Large intestine (tissue), 3 donors: ENCODE results near the gene KRTAP4-5. TPM values are rescaled to one million over a fixed set of nuclear protein-coding genes. Genes with fewer than 3 reads are reported as not detected.
"Not testable (repeated sequence)": the region's sequence is repeated elsewhere in the genome, so short reads cannot be mapped to it uniquely, and the experiment has no call there.

Experiments
- DNase-seq, 2 donors: peaks; one replicate each; pipeline versions ENCODE4 v3.0.0 to v3.0.0-alpha.2; 2013
- H3K27ac ChIP-seq: one replicate; pipeline ENCODE4 v1.5.1; 2013; ENCODE audit warnings: low read length
- H3K27me3 ChIP-seq: 2 replicates; pipeline ENCODE4 v1.6.1; 2013; ENCODE audit warnings: low read length; ENCODE audit not compliant: control insufficient read depth, insufficient read depth
- H3K36me3 ChIP-seq: 2 replicates; pipeline ENCODE4 v1.6.1; 2013; ENCODE audit warnings: low read length; ENCODE audit not compliant: control insufficient read depth, insufficient read depth
- H3K4me1 ChIP-seq: one replicate; pipeline ENCODE4 v1.6.1; 2013; ENCODE audit warnings: low read length; ENCODE audit not compliant: control insufficient read depth, insufficient read depth
- H3K4me3 ChIP-seq: one replicate; pipeline ENCODE4 v1.5.1; 2013; ENCODE audit warnings: low read length
- H3K9me3 ChIP-seq: one replicate; pipeline ENCODE4 v1.6.1; 2013; ENCODE audit warnings: mild to moderate bottlenecking, low read depth, low read length, moderate library complexity; ENCODE audit not compliant: control insufficient read depth
- WGBS: methylation state at CpG from one replicate; pipeline ENCODE4 v1.1.5; 2013; ENCODE audit warnings: low lambda C conversion rate; ENCODE audit not compliant: insufficient coverage; 5-methylcytosine and 5-hydroxymethylcytosine counted together
- polyA plus RNA-seq: library from polyadenylated mRNA; unstranded; fragments of 120-200 nt; gene quantifications from one replicate; pipeline ENCODE4 v1.2.1, GENCODE V29; 2013

KRTAP4-5 gene
- polyA plus RNA-seq, 1 donor = not detected

DNA sequence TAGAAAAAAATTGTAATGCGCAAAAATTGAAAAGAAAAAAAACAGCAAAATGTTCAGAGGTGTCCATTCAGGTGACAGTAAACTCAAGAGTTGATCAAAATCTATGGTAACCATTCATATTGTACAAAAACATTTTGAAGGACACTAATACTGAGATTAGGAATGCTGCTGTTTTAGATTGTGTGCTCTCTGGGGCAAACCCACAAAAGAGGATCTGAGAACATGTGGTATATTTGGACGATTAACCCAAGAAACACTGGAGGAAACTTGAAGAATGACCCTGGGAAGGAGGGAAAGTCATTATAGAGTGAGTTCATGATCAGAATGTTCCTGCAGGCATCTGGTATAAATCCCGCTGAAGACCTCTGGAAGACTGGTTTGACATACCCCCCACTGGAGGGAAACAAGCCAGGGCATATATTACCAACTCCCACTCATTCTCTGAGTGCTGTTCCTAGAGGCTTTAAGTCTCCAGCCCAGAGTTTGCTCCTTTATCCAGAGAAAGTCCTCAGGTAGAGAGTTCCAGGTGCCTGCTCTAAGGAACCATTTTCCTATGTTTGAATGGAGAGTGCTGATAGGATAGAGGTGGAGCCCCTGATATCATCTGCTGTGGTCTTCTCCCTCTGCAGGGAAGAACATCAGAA, 27.2 kb upstream of the KRTAP4-5 start:
- H3K9me3 ChIP-seq = no peaks in the 10 kb centered on the region
- no peaks in the 10 kb centered on the region for H3K4me1 ChIP-seq
- no peak overlapping the region for H3K27ac ChIP-seq
- 81% methylated on average over 2 of the region's 3 CpGs for WGBS
- H3K27me3 ChIP-seq = peaks cover 52% of the 10 kb centered on the region
- DNase-seq = no peak
- no peaks in the 10 kb centered on the region for H3K36me3 ChIP-seq
- H3K4me3 ChIP-seq = no peak overlapping the region

DNA sequence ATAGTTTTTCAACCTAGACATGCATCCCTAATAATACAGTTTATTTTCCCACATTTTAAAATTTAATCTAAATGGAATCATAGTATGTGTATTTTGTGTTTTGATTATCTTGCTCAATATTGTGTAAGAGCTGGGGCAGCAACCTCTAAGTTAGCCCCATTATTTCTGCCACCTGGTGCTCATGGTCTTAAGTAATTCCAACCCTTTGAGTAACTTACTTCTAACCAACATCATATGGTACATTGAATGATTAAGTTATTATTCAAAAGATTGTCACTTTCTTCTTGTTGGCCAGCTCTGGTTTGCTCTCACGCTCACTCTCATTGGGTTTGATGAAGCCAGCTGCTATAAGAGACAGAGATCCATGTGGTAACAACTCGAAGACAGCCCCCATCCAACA, 22.3 kb upstream of the KRTAP4-5 start:
- no peaks in the 10 kb centered on the region for H3K4me1 ChIP-seq
- H3K9me3 ChIP-seq = no peaks in the 10 kb centered on the region
- no peak overlapping the region for H3K27ac ChIP-seq
- H3K27me3 ChIP-seq = peaks cover 31% of the 10 kb centered on the region
- WGBS = no CpG with 5 or more reads among the region's 2 CpGs
- H3K4me3 ChIP-seq = no peak overlapping the region
- no peak for DNase-seq
- H3K36me3 ChIP-seq = no peaks in the 10 kb centered on the region

DNA sequence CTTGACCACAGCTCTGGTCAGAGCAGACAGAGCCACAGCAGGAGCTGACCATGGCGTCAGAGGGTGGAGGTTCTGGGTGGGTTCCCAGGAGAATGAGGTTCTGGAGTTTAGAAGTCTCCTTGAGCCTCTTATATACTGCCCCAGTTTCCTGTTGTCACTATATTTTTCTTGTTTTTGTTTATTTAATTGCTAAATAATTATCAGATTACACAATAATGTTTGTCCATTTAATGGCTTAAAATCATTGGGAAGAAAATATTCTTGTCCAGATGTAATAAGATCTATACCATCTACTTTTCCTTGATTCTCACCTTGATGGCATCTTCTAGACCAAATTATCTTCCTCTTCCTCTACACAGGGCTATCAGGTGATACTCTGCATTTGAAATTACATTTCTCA, 18.5 kb upstream of the KRTAP4-5 start, which contains the start of gene KRTAP4-3:
TSS of gene KRTAP4-3 (minus strand) at position 101 of the 400 bp plus-strand sequence. CDS start at position 52, 49 bp downstream.
- DNase-seq = no peak
- Histone ChIP-seq H3K9me3 (no peaks in the 10 kb centered on the region), H3K36me3 (no peaks in the 10 kb centered on the region), H3K4me1 (no peaks in the 10 kb centered on the region), H3K27me3 (peaks cover 10% of the 10 kb centered on the region), H3K4me3 (no peak within 1 kb of the TSS), H3K27ac (no peak within 1 kb of the TSS)
- no CpG with 5 or more reads among the region's 1 CpG for WGBS

DNA sequence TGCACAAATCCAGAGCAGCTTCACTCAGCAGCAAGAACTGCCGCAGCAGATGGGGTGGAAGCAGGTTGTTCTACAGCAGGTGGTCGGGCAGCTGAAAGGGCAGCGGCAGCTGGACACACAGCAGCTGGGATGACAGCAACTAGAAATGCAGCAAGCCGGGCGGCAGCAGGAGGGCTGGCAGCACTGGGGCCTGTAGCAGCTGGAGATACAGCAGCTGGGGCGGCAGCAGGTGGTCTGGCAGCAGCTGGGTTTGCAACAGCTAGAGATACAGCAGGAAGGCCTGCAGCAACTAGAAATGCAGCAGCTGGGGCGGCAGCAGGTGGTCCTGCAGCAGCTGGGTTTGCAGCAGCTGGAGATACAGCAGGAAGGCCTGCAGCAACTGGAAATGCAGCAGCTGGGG, 17.9 kb upstream of the KRTAP4-5 start:
- Histone ChIP-seq H3K4me3 (no peak overlapping the region), H3K36me3 (no peaks in the 10 kb centered on the region), H3K27ac (no peak overlapping the region), H3K4me1 (no peaks in the 10 kb centered on the region), H3K9me3 (no peaks in the 10 kb centered on the region), H3K27me3 (peaks cover 8% of the 10 kb centered on the region)
- DNase-seq = no peak
- no CpG with 5 or more reads among the region's 7 CpGs for WGBS

DNA sequence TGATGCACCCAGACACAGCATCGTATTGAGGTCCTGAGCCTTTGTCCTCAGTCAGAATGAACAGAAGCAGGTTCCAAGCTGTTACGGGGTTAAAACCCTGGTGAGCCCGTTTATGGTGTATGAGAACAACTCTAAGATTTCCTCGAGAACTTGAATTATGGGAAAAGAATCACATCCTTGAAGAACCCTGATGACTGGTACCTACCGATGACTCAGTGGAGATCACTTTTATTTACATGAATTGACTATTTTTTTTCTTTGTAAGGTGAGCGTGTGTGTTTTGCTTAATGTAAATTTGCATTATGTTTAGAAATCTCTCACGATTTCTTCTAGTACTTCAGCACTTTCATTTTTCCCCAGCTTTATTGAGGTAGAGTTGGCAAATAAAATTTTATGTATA, 14.2 kb upstream of the KRTAP4-5 start:
- Histone ChIP-seq H3K4me3 (no peak overlapping the region), H3K27me3 (peaks cover 16% of the 10 kb centered on the region), H3K27ac (no peak overlapping the region), H3K36me3 (no peaks in the 10 kb centered on the region), H3K4me1 (no peaks in the 10 kb centered on the region), H3K9me3 (no peaks in the 10 kb centered on the region)
- no peak for DNase-seq
- WGBS = 75% methylated on average over 2 of the region's 7 CpGs

DNA sequence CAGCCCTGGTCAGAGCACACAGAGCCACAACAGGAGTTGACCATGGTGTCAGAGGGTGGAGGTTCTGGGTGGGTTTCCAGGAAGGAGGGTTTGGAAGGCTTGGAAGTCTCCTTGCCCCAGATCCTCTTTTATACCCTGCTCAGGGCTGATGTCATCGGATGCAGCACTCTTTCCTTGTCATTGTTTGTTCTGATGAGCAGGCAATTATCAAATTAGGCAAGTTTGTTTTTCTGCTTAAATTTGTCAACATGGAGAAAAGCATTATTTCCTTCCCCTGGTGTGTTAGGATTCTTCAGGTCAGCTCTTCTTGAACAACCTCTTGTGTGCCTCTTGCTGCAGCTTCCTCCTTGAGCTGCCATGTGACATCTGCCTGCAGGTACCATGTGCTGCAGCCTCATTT, 11.0 kb upstream of the KRTAP4-5 start, which contains the start of gene KRTAP4-4:
TSS of gene KRTAP4-4 (minus strand) at position 101 of the 400 bp plus-strand sequence. CDS start at position 44, 57 bp downstream.
- no peak within 1 kb of the TSS for H3K27ac ChIP-seq
- no peaks in the 10 kb centered on the region for H3K4me1 ChIP-seq
- peaks cover 10% of the 10 kb centered on the region for H3K27me3 ChIP-seq
- H3K4me3 ChIP-seq = no peak within 1 kb of the TSS
- no peak for DNase-seq
- H3K36me3 ChIP-seq = no peaks in the 10 kb centered on the region
- no CpG with 5 or more reads among the region's 1 CpG for WGBS
- H3K9me3 ChIP-seq = no peaks in the 10 kb centered on the region

DNA sequence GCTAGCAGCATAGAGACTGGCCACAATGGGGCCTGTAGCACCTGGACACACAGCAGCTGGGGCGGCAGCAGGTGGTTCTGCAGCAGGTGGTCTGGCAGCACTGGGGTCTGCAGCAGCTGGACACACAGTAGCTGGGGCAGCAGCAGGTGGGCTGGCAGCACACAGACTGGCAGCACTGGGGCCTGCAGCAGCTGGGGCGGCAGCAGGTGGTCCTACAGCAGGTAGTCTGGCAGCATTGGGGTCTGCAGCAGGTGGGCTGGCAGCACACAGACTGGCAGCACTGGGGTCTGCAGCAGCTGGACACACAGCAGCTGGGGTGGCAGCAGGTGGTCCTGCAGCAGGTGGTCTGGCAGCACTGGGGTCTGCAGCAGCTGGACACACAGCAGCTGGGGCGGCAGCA, 10.6 kb upstream of the KRTAP4-5 start:
- H3K4me3 ChIP-seq, H3K36me3 ChIP-seq, H3K27me3 ChIP-seq, H3K27ac ChIP-seq, DNase-seq, H3K4me1 ChIP-seq, H3K9me3 ChIP-seq: not testable (repeated sequence)
- WGBS = no CpG with 5 or more reads among the region's 3 CpGs

DNA sequence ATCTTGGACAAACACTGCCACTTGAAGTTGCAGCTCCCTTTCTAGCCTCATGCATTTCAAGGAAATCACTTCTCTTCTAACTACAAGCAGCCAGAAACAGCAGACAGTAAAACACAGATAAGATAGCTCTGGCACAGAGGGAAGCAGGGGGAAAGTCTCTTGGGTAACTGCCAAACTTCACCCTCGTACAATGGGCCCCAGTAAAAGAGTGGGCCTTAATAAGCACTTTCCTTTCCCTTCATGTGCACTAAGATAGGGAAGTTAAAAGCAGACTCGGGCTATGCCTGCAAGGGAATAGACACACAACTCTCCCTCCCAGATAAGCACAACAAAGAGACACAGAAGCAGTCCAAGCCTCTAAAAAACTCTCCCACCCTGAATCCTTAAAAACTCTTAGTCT, 4.2 kb upstream of the KRTAP4-5 start:
- DNase-seq = peak in 1 of 2 donors; percentile 41
- H3K36me3 ChIP-seq = no peaks in the 10 kb centered on the region
- H3K27ac ChIP-seq = no peak overlapping the region
- H3K9me3 ChIP-seq = no peaks in the 10 kb centered on the region
- no peaks in the 10 kb centered on the region for H3K27me3 ChIP-seq
- no CpG with 5 or more reads among the region's 2 CpGs for WGBS
- H3K4me3 ChIP-seq = no peak overlapping the region
- no peaks in the 10 kb centered on the region for H3K4me1 ChIP-seq

DNA sequence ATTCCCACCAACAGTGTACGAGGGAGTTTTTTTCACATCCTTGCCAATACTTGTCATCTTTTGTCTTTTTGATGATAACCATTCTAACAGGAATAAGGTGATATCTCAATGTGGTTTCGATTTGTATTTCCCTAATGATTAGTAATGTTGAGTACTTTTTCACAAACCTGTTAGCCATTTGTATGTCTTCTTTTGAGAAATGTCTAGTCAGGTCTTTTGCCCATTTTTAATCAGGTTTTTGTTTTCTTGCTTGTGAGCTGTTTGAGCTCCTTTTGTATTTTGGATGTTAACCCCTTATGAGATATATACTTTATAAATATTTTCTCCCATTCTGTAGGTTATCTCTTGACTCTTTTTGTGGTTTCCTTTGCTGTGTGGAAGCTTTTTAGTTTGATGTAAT, 1.9 kb upstream of the KRTAP4-5 start:
- H3K4me3 ChIP-seq = no peak overlapping the region
- H3K36me3 ChIP-seq = no peaks in the 10 kb centered on the region
- 88% methylated on average over 2 of the region's 2 CpGs for WGBS
- H3K9me3 ChIP-seq = no peaks in the 10 kb centered on the region
- peaks cover 2% of the 10 kb centered on the region for H3K27me3 ChIP-seq
- no peak overlapping the region for H3K27ac ChIP-seq
- no peaks in the 10 kb centered on the region for H3K4me1 ChIP-seq
- DNase-seq = no peak

DNA sequence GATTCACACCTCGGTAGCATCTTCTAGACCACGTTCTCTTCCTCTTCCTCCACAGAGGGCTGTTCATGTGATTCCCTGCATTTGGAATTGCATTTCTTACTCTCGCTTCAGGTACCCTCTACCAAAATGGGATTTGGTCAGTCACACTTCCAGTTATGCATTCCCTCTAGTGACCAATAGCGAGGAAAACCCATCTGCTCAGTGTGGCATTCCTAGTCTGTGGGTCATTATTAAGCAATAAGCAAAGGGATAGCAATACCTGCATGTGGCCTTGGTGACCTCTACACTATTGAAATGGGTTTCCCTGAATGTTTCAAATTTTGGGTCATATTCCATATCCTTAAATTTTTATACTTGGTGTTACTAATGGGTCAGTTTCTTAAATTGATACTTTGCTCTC, 401 bp upstream of the KRTAP4-5 start:
- H3K27ac ChIP-seq = no peak overlapping the region
- WGBS = 90% methylated on average over 2 of the region's 4 CpGs
- peaks cover 3% of the 10 kb centered on the region for H3K27me3 ChIP-seq
- H3K4me1 ChIP-seq = no peaks in the 10 kb centered on the region
- H3K4me3 ChIP-seq = no peak overlapping the region
- H3K9me3 ChIP-seq = no peaks in the 10 kb centered on the region
- no peak for DNase-seq
- no peaks in the 10 kb centered on the region for H3K36me3 ChIP-seq
